Mesenchymal stem cell (in vitro differentiated cells and primary cell): ENCODE measurements around the gene ALDH4A1.

Experiments
- DNase-seq: peaks from one replicate; pipeline ENCODE4 v3.0.0-alpha.2; 2013
- H2AFZ ChIP-seq: one replicate; pipeline ENCODE4 v1.6.1; 2013; ENCODE audit warnings: low read depth, mild to moderate bottlenecking, control low read depth, inconsistent platforms, low read length, moderate library complexity
- H2AK5ac ChIP-seq: 2 replicates; pipeline ENCODE4 v1.6.1; 2013; ENCODE audit warnings: low read length, moderate library complexity, mild to moderate bottlenecking, inconsistent platforms; ENCODE audit not compliant: severe bottlenecking
- H2BK120ac ChIP-seq: one replicate; pipeline ENCODE4 v1.6.1; 2013; ENCODE audit warnings: low read depth, mild to moderate bottlenecking, inconsistent platforms, low read length, moderate library complexity
- H2BK12ac ChIP-seq, 2 experiments: one replicate each; pipeline ENCODE4 v1.6.1; 2013; ENCODE audit warnings: inconsistent platforms in 2 of 2, low read length in 2 of 2, mild to moderate bottlenecking in 2 of 2, moderate library complexity in 2 of 2, control low read depth in 1 of 2
- H2BK15ac ChIP-seq: one replicate; pipeline ENCODE4 v1.6.1; 2013; ENCODE audit warnings: mild to moderate bottlenecking, low read depth, inconsistent platforms; ENCODE audit not compliant: poor library complexity, severe bottlenecking
- H2BK5ac ChIP-seq: 2 replicates; pipeline ENCODE4 v1.6.1; 2013; ENCODE audit warnings: low read depth, mild to moderate bottlenecking, low read length, control low read depth, inconsistent platforms; ENCODE audit not compliant: poor library complexity, severe bottlenecking
- H3K14ac ChIP-seq, 2 experiments: one replicate each; pipeline ENCODE4 v1.6.1; 2013; ENCODE audit warnings: inconsistent platforms in 2 of 2, low read length in 2 of 2, control low read depth in 1 of 2, mild to moderate bottlenecking in 1 of 2, moderate library complexity in 1 of 2
- H3K18ac ChIP-seq, 2 experiments: one replicate each; pipeline ENCODE4 v1.6.1; 2013; ENCODE audit warnings: inconsistent platforms in 2 of 2, low read length in 2 of 2, control low read depth in 1 of 2, low read depth in 1 of 2, mild to moderate bottlenecking in 1 of 2
- H3K23ac ChIP-seq, 2 experiments: one replicate each; pipeline ENCODE4 v1.6.1; 2013; ENCODE audit warnings: inconsistent platforms in 2 of 2, low read length in 2 of 2, mild to moderate bottlenecking in 2 of 2, moderate library complexity in 2 of 2, control low read depth in 1 of 2
- H3K27ac ChIP-seq: 2 replicates; pipeline ENCODE4 v1.5.1; 2013; ENCODE audit warnings: mild to moderate bottlenecking, moderate library complexity, low read length, control low read depth, inconsistent platforms; ENCODE audit not compliant: poor library complexity, severe bottlenecking
- H3K27me3 ChIP-seq, 2 experiments: 2 replicates each; pipeline versions ENCODE4 v1.6.1 to v1.7.0; 2013; ENCODE audit warnings: low read length in 2 of 2, mild to moderate bottlenecking in 2 of 2, moderate library complexity in 2 of 2, control low read depth in 1 of 2, inconsistent platforms in 1 of 2; ENCODE audit not compliant: control insufficient read depth in 1 of 2, insufficient read depth in 1 of 2
- H3K36me3 ChIP-seq, 2 experiments: 2 replicates each; pipeline versions ENCODE4 v1.6.1 to v1.7.0; 2013; ENCODE audit warnings: low read length in 2 of 2, control low read depth in 1 of 2, inconsistent platforms in 1 of 2, low read depth in 1 of 2, mild to moderate bottlenecking in 1 of 2; ENCODE audit not compliant: insufficient read depth in 2 of 2, control insufficient read depth in 1 of 2
- H3K4ac ChIP-seq, 2 experiments: one replicate each; pipeline ENCODE4 v1.6.1; 2013; ENCODE audit warnings: inconsistent platforms in 2 of 2, low read length in 2 of 2, mild to moderate bottlenecking in 2 of 2, moderate library complexity in 2 of 2, control low read depth in 1 of 2, low read depth in 1 of 2
- H3K4me1 ChIP-seq: 2 replicates; pipeline ENCODE4 v1.6.1; 2013; ENCODE audit warnings: low read depth, low read length, control low read depth; ENCODE audit not compliant: control insufficient read depth, insufficient read depth
- H3K4me2 ChIP-seq: 2 replicates; pipeline ENCODE4 v1.6.1; 2013; ENCODE audit warnings: low read length, mild to moderate bottlenecking, inconsistent platforms; ENCODE audit not compliant: poor library complexity, severe bottlenecking
- H3K4me3 ChIP-seq, 2 experiments: 2 replicates each; pipeline versions ENCODE4 v1.5.1 to v1.7.0; 2013; ENCODE audit warnings: low read length in 2 of 2, mild to moderate bottlenecking in 2 of 2, control low read depth in 1 of 2, low read depth in 1 of 2; ENCODE audit not compliant: insufficient read depth in 1 of 2
- H3K79me1 ChIP-seq: replicated peaks from 2 replicates; pipeline ENCODE4 v1.6.1; 2013; ENCODE audit warnings: mild to moderate bottlenecking, control low read depth, low read length, inconsistent platforms; ENCODE audit not compliant: poor library complexity, severe bottlenecking
- H3K9ac ChIP-seq: 2 replicates; pipeline ENCODE4 v1.7.0; 2013; ENCODE audit warnings: mild to moderate bottlenecking, low read length, moderate library complexity
- H3K9me3 ChIP-seq: 2 replicates; pipeline ENCODE4 v1.7.0; 2013; ENCODE audit warnings: mild to moderate bottlenecking, low read length; ENCODE audit not compliant: control insufficient read depth
- H4K8ac ChIP-seq: one replicate; pipeline ENCODE4 v1.6.1; 2013; ENCODE audit warnings: inconsistent platforms, mild to moderate bottlenecking, low read length, moderate library complexity
- H4K91ac ChIP-seq: one replicate; pipeline ENCODE4 v1.6.1; 2013; ENCODE audit warnings: mild to moderate bottlenecking, low read length, inconsistent platforms
- WGBS: methylation state at CpG from one replicate; pipeline ENCODE4 v1.1.7; 2013; ENCODE audit warnings: mixed read lengths; 5-methylcytosine and 5-hydroxymethylcytosine counted together

Gene ALDH4A1

GRCh38 chr1:18945401-18945849 lies 43.1 kb upstream of the ALDH4A1 start:
- Histone ChIP-seq H3K4me3 (no peak overlapping the region), H3K4me1 (peaks cover 69% of the 10 kb centered on the region), H3K36me3 (no peaks in the 10 kb centered on the region), H2BK15ac (peak overlapping the region; percentile 55), H3K23ac (no peak overlapping the region), H2BK120ac (peak overlapping the region; percentile 80), H3K4ac (peak overlapping the region; percentile 86 to 92), H4K8ac (peak overlapping the region; percentile 84), H3K27ac (peak overlapping the region; percentile 5), H3K27me3 (no peaks in the 10 kb centered on the region), H3K14ac (no peak overlapping the region), H2BK12ac (peak overlapping the region; percentile 88 to 95), H3K4me2 (no peak overlapping the region), H3K18ac (peak overlapping the region; percentile 62 to 92), H2AFZ (no peak overlapping the region), H2AK5ac (peak overlapping the region; percentile 33), H3K9ac (no peak overlapping the region), H2BK5ac (no peak overlapping the region), H4K91ac (peak overlapping the region; percentile 86), H3K9me3 (no peaks in the 10 kb centered on the region), H3K79me1 (peaks cover 10% of the 10 kb centered on the region)
- peak; percentile 92 for DNase-seq
- WGBS = 18% methylated on average over 14 of the region's 14 CpGs

GRCh38 chr1:18944810-18945209 lies 42.5 kb upstream of the ALDH4A1 start:
- Histone ChIP-seq H2BK5ac (no peak overlapping the region), H3K9me3 (no peaks in the 10 kb centered on the region), H3K79me1 (peaks cover 12% of the 10 kb centered on the region), H4K8ac (peak overlapping the region; percentile 84), H2BK15ac (peak overlapping the region; percentile 93), H2AFZ (no peak overlapping the region), H3K23ac (no peak overlapping the region), H2BK120ac (peak overlapping the region; percentile 74), H3K9ac (no peak overlapping the region), H3K27ac (no peak overlapping the region), H2BK12ac (peak overlapping the region; percentile 43 to 91), H3K4me3 (no peak overlapping the region), H3K27me3 (no peaks in the 10 kb centered on the region), H2AK5ac (no peak overlapping the region), H3K4ac (peak overlapping the region; percentile 53 to 86), H3K14ac (peak overlapping the region in 1 of 2 experiments; percentile 0), H3K36me3 (no peaks in the 10 kb centered on the region), H3K18ac (peak overlapping the region; percentile 54 to 92), H3K4me1 (peaks cover 67% of the 10 kb centered on the region), H3K4me2 (no peak overlapping the region), H4K91ac (peak overlapping the region; percentile 88)
- WGBS = 76% methylated on average over 2 of the region's 2 CpGs
- no peak for DNase-seq

GRCh38 chr1:18943914-18944572 lies 41.7 kb upstream of the ALDH4A1 start:
- H3K9me3 ChIP-seq = no peaks in the 10 kb centered on the region
- no peaks in the 10 kb centered on the region for H3K36me3 ChIP-seq
- peak overlapping the region; percentile 26 to 28 for H3K14ac ChIP-seq
- no peak for DNase-seq
- no peak overlapping the region for H3K23ac ChIP-seq
- H2AFZ ChIP-seq = no peak overlapping the region
- H4K8ac ChIP-seq = peak overlapping the region; percentile 78
- H2BK15ac ChIP-seq = peak overlapping the region; percentile 93
- H3K27me3 ChIP-seq = no peaks in the 10 kb centered on the region
- peak overlapping the region; percentile 43 to 91 for H2BK12ac ChIP-seq
- H4K91ac ChIP-seq = peak overlapping the region; percentile 88
- peaks cover 12% of the 10 kb centered on the region for H3K79me1 ChIP-seq
- peak overlapping the region; percentile 74 for H2BK120ac ChIP-seq
- H3K4me2 ChIP-seq = no peak overlapping the region
- 95% methylated on average over 8 of the region's 9 CpGs for WGBS
- H3K9ac ChIP-seq = no peak overlapping the region
- H2BK5ac ChIP-seq = no peak overlapping the region
- H3K27ac ChIP-seq = no peak overlapping the region
- peak overlapping the region; percentile 29 for H2AK5ac ChIP-seq
- H3K4me3 ChIP-seq = no peak overlapping the region
- H3K18ac ChIP-seq = peak overlapping the region; percentile 86 to 92
- H3K4ac ChIP-seq = peak overlapping the region; percentile 53 to 86
- H3K4me1 ChIP-seq = peaks cover 66% of the 10 kb centered on the region

GRCh38 chr1:18943162-18943561 lies 40.8 kb upstream of the ALDH4A1 start:
- H3K23ac ChIP-seq = no peak overlapping the region
- no peak overlapping the region for H4K91ac ChIP-seq
- H4K8ac ChIP-seq = no peak overlapping the region
- no peaks in the 10 kb centered on the region for H3K36me3 ChIP-seq
- H3K18ac ChIP-seq = peak overlapping the region in 1 of 2 experiments; percentile 86
- H3K14ac ChIP-seq = no peak overlapping the region
- H2AK5ac ChIP-seq = no peak overlapping the region
- H3K4me3 ChIP-seq = no peak overlapping the region
- H3K4me1 ChIP-seq = peaks cover 66% of the 10 kb centered on the region
- no peak overlapping the region for H3K4ac ChIP-seq
- H2BK12ac ChIP-seq = peak overlapping the region; percentile 14 to 19
- no peak overlapping the region for H3K9ac ChIP-seq
- H3K27ac ChIP-seq = no peak overlapping the region
- no peak overlapping the region for H2BK5ac ChIP-seq
- H2AFZ ChIP-seq = no peak overlapping the region
- H3K9me3 ChIP-seq = no peaks in the 10 kb centered on the region
- peaks cover 12% of the 10 kb centered on the region for H3K79me1 ChIP-seq
- no peak overlapping the region for H2BK120ac ChIP-seq
- peak overlapping the region; percentile 17 for H2BK15ac ChIP-seq
- WGBS = 92% methylated on average over 2 of the region's 4 CpGs
- no peak overlapping the region for H3K4me2 ChIP-seq
- DNase-seq = no peak
- no peaks in the 10 kb centered on the region for H3K27me3 ChIP-seq
